Activated T-cell treated with anti-CD3 and anti-CD28 coated beads, Interleukin-2, amount 50 U/mL, for 48 hours (primary cell): ENCODE measurements around the gene MAPK7.

ENCODE experiments used
- DNase-seq, 2 experiments: peaks; one replicate each; pipeline ENCODE4 v3.0.0-alpha.2; 2020

Gene MAPK7

GRCh38 chr17:19402171-19402570 is 23.9 kb downstream of the MAPK7 start:
- no peak for DNase-seq

DNA sequence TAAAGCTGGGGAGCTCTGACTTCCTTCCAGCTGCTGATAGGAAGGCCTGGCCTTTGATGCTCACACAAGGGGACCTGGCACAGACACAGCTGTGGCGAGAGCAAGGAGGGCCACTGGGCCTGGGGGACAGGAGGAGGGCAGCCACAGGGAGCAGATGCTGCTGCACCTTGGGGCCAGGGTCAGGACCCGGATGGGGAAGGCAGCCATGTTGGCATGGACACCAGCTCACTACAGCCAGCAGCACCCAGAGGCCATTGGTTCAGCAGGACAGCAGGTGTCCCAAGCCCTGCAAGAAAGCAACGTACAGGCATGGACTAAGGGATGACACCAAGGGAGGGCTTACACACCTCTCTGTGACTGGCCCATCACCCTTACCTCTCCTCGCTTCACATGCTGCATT is 24.7 kb downstream of the MAPK7 start:
- DNase-seq, result no peak

DNA sequence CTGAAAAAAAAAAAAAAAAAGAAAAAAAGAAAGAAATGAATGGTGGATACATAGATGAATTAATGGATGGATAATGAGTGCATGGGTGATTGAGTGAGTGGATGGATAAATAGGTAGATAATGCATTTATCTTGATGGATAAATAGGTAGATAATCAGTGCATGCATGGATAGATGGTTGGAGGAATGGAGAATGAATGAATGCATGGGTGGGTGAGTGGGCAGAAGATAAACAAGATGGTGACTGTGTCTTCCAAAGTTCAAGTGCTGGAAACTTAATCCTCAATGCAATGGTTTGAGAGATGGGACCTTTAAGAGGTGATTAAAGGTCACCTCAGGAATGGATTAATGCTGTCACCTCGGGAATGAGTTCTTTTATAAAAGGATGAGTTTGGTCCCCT is 26.0 kb downstream of the MAPK7 start:
- DNase-seq, result no peak

DNA sequence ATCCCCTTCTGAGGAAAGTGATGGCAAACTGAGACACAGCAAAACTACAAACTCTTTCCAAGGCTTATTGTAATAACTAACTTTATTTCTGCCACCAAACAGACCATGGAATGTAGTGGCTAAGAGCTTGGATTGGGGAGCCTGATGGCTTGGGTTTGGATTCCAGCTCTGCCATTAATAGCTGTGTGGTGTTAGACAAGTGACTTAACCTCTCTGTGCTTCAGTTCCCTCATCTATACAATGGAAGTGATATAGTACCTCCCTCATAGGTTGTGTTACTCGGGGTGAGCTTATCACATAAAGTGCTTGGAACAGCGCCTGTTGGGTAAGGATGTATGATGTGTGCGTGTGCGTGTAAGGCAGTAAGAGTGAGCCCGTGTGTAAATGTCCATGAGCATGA is 26.8 kb downstream of the MAPK7 start:
- no peak for DNase-seq

- no peak for DNase-seq
Observed at GRCh38 chr17:19407601-19408345, 29.5 kb downstream of the MAPK7 start.

- DNase-seq, result no peak
Observed at GRCh38 chr17:19408346-19408710, 30.0 kb downstream of the MAPK7 start.

GRCh38 chr17:19409066-19409465 is 30.8 kb downstream of the MAPK7 start:
- no peak for DNase-seq

- DNase-seq, result no peak
Observed at GRCh38 chr17:19409509-19409908, 31.2 kb downstream of the MAPK7 start.

DNA sequence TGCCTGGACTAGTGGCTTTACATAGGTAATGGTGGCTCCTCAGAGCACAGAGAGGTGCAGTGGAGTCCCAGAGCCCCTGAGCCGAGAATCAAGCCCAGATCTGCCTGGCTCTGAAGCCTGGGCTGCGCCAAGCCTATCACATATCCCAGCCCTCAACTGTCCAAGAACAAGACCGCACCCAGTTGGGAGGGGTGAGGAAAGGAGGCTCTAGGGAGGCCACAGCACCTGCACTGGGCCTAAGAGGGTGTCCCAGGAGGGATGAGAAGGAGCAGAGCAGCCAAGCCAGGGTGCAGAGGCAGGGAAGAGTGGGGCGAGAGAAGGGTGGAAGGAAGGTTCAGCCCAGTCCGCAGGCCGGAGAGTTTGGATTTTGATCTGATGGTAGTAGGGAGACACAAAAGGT is 31.8 kb downstream of the MAPK7 start:
- DNase-seq, result no peak

- no peak for DNase-seq
Observed at GRCh38 chr17:19410875-19411620, 32.8 kb downstream of the MAPK7 start, which contains the start of gene RNF112. Gene RNF112, plus strand, starts transcription at chr17:19411232. Its CDS starts 177 bp downstream, at chr17:19411409.

GRCh38 chr17:19411631-19412030 is 33.3 kb downstream of the MAPK7 start:
- no peak for DNase-seq

DNA sequence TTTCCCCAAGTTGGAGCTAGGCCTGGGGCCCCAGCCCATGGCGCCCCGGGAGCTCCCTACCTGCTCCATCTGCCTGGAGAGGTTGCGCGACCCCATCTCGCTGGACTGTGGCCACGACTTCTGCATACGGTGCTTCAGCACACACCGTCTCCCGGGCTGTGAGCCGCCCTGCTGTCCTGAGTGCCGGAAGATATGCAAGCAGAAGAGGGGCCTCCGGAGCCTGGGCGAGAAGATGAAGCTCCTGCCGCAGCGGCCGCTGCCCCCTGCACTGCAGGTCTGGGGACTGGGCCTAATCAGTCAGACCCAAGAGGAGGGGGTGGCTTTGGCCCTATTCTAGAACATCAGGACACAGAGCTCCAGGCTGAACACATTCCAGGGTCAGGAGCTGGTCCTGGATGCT is 34.2 kb downstream of the MAPK7 start:
- DNase-seq, result no peak

- no peak for DNase-seq
Observed at GRCh38 chr17:19412984-19413383, 34.7 kb downstream of the MAPK7 start.

DNA sequence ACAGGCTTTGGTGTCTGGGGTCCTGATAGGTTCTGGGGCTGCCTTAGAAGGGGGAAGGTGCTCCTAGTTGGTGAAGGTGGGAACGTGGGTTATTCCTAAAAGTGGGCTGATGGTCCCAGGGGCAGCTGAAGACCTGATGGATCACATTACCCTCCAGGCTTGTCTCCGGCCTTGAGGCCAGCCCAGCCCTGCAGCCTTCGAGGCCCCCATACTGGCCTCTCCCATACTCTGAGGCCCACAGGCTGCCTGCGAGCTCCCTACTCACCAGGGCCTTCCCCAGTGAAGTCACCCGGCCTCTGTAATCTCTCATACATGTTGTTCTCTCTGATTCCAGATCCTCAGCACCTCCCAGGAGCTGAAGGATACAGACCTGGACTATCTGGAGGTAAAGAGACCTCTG is 35.5 kb downstream of the MAPK7 start:
- DNase-seq, result no peak

GRCh38 chr17:19414396-19415280 is 36.3 kb downstream of the MAPK7 start:
- DNase-seq, result no peak

GRCh38 chr17:19415311-19415710 is 37.0 kb downstream of the MAPK7 start:
- DNase-seq, result no peak

DNA sequence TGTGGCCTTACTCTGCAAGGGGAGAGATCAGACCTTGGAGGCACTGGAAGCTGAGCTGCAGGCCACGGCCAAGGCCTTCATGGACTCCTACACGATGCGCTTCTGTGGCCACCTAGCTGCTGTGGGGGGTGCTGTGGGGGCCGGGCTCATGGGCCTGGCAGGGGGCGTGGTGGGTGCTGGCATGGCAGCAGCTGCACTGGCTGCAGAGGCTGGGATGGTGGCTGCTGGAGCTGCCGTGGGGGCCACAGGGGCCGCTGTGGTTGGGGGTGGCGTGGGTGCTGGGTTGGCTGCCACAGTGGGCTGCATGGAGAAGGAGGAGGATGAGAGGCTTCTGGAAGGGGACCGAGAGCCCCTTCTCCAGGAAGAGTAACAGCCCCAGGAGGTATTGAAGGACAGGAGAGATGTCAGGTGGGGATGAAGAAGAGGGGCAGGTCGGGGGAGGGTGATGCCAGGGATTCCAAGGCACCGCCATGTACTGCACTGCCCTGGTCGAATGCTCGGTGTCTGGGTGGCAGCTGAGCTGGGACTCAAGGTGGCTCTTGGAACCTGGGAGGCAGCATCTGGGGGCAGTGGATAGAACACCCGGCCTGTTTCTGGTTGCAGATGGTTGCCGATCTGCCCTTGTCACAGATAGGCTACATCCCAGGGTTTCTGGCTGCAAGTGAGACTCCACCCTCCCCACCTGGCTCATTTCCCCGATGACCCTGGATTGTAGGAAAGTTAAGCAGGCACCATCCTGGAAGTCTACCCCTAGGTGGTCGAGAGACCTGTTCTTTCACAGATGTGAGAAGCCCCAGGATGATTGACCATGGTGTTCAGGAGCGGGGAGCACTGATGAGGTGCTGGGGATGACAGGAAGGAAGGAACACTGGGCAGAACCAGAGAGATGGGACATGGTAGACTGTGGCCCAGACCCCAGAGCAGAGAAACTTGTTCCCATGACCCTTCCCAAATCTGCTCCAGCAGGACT is 37.8 kb downstream of the MAPK7 start:
- DNase-seq, result no peak

DNA sequence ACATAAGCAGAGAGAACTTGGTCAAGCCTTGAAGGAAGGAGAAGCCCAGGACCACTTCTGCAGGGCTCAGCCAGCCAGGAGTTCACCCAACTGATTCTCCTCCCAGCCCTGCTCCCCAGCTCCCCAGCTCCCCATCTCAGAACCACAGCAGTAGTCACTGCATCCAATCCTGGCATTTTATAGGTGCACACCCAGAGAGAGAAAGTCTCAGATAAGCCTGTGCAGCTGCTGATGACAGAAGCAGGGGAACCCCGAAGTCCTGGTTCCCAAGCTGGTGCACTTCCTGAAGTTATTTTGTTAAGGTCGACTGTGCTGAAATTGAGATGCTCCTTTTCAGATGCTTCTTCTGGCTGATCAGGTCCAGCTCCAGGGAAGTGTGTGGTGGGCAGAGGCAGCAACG is 39.3 kb downstream of the MAPK7 start:
- DNase-seq, result no peak

DNA sequence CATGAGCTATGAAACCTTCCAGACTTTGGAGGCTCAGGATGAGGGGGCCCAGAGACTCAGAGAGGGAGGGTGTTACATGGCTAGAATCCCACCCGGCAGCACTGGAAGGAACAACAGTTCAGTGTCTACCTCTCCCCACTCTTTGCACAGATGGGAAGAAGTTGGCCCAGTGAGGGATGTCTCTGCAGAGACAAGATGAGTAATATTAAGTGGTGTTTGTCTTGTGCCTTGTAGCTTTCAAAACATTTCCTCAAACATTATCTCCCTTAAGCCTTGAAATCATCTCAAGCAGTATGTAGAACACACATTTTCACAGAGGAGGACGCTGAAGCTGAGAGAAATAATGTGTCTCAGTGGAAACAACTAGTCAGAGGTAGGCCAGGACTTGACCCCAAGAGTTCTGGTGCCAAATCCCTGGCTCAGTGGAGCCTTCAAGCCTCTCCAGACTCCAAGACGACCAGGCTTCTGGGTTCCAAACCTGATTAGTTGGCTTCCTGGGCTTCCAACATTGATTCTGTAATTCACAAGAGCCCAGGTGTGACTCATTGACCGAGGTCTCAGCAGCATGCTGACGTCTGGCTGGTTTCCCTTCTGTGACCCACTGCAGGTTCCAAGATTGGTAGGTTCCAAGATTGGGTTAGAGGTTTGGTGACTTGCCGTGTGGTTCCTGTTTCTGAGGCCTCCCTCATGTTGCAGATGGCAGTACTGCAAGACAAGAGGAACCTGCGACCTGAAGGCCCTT is 40.1 kb downstream of the MAPK7 start:
- peak in 1 of 2 experiments; percentile 47 for DNase-seq

GRCh38 chr17:19421219-19421618 is 42.9 kb downstream of the MAPK7 start:
- no peak for DNase-seq

- DNase-seq, result no peak
Observed at GRCh38 chr17:19421926-19422325, 43.6 kb downstream of the MAPK7 start.
